GM19023 (cell line): ENCODE results near the gene UXS1.

Experiments
- ATAC-seq: cut with Tn5 transposase; IDR thresholded peaks from one replicate; pipeline ENCODE4 v1.9.1; 2021; ENCODE audit warnings: mild to moderate bottlenecking, moderate library complexity; ENCODE audit not compliant: unreplicated experiment

UXS1 gene

GRCh38 chr2:106161938-106162820 is 31.9 kb downstream of the UXS1 start:
- no peak for ATAC-seq

- ATAC-seq: no peak
Measured at GRCh38 chr2:106161341-106161740, 32.8 kb downstream of the UXS1 start.

- no peak for ATAC-seq
Measured at GRCh38 chr2:106160786-106161261, 33.3 kb downstream of the UXS1 start.

GRCh38 chr2:106159866-106160785 is 34.0 kb downstream of the UXS1 start:
- ATAC-seq: peak; percentile 60

GRCh38 chr2:106158871-106159270 is 35.2 kb downstream of the UXS1 start:
- ATAC-seq: no peak

GRCh38 chr2:106158131-106158530 is 36.0 kb downstream of the UXS1 start:
- ATAC-seq: no peak

GRCh38 chr2:106157416-106157815 is 36.7 kb downstream of the UXS1 start:
- no peak for ATAC-seq

GRCh38 chr2:106156305-106157296 is 37.5 kb downstream of the UXS1 start:
- no peak for ATAC-seq

GRCh38 chr2:106153781-106154180 is 40.3 kb downstream of the UXS1 start:
- no peak for ATAC-seq

- ATAC-seq: peak; percentile 43
Measured at GRCh38 chr2:106147665-106148064, 46.4 kb downstream of the UXS1 start.

- no peak for ATAC-seq
Measured at GRCh38 chr2:106147159-106147558, 46.9 kb downstream of the UXS1 start.

GRCh38 chr2:106144621-106145331 is 49.3 kb downstream of the UXS1 start:
- no peak for ATAC-seq

- ATAC-seq: no peak
Measured at GRCh38 chr2:106143495-106144215, 50.4 kb downstream of the UXS1 start.

GRCh38 chr2:106142683-106143082 is 51.4 kb downstream of the UXS1 start:
- no peak for ATAC-seq

GRCh38 chr2:106140913-106141312 is 53.2 kb downstream of the UXS1 start:
- no peak for ATAC-seq

GRCh38 chr2:106140113-106140512 is 54.0 kb downstream of the UXS1 start:
- no peak for ATAC-seq

GRCh38 chr2:106139238-106139935 is 54.7 kb downstream of the UXS1 start:
- no peak for ATAC-seq

GRCh38 chr2:106138543-106139237 is 55.4 kb downstream of the UXS1 start:
- no peak for ATAC-seq
